Tongue (tissue), 2 donors: ENCODE measurements around the gene LPP. TPM values are rescaled to one million over a fixed set of nuclear protein-coding genes. Genes with fewer than 3 reads are reported as not detected.

Experiments used
- DNase-seq: peaks from one replicate; pipeline ENCODE4 v3.0.0-alpha.2; 2015
- total RNA-seq: library from RNA; depleted of rRNA; stranded (reverse); fragments of >200 nt; gene quantifications from one replicate; pipeline ENCODE4 v1.2.3, GENCODE V29; 2014

The LPP gene
- total RNA-seq, 1 donor from 2014 or later: 59.4 TPM

DNA sequence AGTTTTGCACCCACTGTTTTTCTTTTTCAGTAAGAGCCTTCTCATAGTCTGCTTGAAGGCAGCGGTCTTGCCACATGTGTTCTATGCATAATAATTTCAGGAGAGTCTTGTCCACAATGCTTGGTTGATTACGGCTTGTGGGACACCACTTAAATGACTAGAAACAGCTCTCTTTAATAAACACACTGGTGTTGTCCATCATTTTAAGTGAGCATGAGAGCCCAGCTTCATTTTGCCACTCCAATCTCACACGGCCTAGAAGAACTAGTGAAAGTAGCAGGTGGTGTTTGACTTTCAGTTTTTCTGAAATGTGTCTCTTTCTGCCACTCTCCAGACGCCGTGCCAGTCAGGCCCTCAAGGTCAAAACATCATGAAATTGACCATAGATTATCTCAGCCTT lies 292.1 kb downstream of the LPP start:
- DNase-seq: no peak

DNA sequence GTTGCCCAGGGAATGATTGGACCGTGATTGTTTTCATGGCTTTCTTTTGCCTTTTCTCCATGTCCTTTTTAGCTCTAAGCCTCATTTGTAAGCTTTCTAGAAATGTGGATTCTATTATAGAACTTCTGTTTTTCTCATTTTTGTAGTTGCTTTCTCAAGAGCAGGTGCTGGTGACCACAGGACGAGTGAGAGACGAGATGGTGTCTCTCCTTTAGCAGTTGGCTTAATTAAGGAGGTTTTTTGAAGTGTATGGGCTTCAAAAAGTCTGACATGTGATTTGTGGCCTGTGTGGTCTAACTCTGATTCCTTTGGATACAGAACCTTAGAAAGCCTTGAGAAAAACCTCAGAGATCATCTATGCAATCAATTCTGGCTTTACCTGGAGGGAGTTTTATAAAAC lies 292.8 kb downstream of the LPP start:
- no peak for DNase-seq

DNA sequence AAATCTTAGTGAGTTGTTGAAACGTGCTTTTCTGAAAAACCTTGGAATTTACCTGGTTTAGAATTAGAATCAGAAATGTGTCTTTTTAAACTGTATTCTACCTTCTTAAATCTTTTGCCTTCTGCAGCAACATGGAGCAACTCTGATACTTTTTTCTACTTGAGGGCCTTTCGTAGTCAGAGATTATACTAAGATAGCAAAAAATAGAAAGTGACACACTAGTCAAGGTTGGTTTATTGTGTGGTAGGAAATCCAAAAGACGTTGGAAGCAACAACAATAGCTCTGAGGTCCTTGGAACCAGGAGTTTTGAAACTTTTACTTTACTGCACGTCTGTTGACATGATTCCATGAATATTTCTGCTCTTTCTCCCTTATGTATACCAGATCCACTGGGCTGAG lies 294.9 kb downstream of the LPP start:
- DNase-seq: no peak

DNA sequence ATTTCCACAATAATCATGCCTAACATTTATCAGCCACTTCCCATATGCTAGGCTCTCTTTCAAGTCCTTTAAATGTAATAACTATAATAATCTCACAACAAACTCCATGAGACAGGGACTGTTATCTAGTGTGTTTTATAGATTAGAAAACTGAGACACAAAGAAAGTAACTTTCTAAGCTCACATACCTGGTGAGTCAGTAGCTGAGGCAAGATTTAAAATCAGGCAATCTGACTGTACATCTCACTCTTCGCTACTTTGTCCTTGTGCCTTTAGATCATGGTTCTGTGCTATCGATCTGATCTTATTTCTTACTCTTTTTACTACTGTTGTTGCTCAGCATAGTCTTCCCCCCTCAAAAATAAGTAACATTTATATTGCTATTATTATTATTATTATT lies 295.5 kb downstream of the LPP start:
- DNase-seq: no peak

DNA sequence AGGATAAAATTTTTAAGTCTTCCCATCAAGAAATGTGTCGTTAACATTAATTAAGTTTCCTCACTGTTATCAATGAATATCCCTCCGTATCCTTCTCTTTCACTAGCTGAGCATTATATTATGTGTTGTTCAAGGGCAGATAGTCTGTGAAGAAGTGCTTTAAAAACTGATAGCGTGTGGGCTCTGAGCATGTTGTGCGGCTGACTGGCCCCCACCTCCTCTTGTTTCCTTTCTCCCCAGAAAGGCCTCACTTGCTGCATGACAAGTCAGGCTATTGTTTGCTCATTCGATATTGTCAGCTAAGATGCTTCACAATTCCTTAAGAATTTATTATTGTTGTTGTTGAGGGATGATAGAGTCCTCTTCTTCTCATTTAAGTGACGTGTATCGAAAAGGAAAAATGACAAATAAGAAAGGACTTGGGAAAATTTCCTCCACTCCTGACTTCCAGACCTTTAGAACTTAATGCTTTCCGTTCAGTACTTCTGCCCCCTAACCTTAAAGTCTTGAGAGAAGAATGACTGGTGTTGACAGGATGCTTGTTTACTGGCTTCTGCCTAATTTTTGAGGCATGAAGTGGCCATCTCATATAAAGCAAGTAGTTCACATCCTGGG lies 298.3 kb downstream of the LPP start:
- no peak for DNase-seq

DNA sequence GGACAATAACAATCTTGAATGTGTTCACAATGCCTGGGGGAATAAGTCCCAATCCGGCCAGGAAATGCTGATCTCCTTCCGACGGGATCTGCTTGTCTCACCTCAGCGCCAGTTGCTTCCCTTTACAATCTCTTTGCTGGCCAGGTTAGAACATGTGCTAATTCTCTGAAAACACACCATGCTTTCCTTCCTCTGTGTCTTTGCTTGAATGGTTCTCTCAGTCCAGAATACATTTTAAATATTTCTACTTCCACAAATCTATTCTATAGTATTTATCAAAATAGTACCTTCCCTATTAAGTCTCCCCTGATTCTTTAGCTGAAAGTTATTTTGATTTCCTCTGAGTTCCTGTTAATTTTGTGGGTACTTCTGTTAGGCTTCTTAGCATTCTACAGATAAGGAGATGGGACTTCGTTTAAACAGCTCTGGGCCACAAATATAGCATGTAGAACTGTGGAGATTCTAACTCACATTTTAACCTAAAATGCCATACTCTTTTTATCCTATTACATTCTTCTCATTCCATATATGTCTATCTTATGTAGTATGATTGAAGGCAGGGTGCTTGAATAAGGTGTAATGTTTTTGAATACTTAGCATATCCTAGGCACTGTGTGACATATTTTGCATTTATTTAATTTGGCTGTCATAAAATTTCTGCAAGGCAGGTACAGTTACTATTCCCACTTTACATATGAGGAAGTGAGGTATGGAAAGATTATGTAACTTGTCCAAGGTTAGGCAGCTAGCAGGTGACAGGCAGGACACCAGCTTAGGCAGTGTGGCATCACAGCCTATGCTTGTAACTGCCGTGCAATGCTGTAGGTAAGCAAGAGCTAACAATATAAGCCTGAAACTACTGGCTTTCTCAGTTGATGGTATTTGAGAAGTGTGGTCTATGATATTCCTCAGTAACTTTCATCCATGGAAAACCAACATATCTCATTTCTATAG lies 299.8 kb downstream of the LPP start:
- no peak for DNase-seq

DNA sequence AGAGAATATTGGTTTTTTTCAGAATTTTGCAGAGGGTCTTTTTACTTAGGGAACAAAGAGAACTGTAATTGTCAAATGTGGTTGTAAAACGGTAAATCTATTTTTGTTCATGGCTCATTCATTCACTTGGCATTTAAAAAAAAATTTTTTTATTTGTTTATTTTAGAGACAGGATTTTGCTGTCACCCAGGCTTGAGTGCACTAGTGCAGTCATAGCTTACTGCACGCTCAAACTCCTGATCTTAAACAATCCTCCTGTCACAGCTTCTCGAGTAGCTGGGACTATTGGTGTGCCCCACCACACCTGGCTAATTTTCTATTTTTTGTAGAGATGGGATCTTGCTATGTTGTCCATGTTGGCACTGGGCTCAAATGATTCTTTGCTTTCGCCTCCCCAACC lies 301.8 kb downstream of the LPP start:
- no peak for DNase-seq

DNA sequence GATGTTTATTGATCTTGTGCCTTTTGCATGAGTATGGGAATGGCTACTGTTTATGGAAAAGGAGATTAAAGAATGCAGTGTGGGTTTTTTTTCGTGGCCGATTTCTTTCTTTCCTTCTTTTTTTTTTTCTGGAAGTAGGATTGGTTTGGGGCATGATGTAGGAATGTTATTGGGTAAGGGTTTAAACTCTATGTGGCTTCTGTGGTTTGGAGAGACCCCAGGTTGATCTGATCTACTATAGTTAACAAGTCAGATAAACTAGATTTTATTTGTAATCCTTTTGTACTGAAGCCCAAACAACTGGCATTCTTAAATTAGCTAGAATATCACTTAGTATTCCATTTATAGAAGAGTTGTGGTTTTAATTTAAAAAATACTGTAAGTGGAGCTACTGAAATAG lies 304.8 kb downstream of the LPP start:
- no peak for DNase-seq

DNA sequence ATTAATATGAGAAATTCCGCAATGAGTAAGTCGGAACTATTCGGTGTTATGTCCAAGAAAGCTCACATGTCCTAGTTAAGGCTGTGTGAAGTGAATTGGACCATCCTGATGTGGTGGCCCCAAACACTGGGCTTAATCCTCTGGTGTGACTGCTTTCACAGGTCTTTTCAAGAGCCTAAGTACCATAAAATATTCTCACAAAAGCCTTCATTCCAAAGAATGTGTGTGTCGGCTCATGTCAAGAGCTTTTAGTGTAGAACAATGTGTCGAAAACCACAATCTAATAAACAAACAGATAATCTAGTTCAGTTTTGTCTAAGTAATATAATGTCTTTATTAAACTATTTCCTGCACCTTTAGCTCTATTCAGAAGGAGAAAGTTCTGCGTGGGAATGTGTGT lies 311.4 kb downstream of the LPP start:
- no peak for DNase-seq

DNA sequence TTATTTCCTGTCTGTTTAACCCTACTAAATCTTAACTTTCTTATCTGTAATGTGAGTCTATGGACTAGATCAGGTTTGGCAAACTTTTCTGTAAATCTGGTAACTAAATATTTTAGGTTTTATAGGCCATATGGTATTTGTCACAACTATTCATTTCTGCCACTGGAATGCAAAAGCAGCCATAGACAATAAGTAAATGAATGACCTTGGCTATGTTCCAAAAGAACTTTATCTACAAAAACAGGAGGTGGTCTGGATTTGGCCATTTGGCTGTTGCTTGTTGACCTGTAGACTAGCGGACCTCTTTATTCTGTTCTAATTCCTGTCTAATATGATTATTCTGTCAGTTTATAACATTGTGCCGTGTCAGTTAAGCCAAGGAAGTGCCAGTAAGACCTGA lies 314.2 kb downstream of the LPP start:
- DNase-seq: no peak

DNA sequence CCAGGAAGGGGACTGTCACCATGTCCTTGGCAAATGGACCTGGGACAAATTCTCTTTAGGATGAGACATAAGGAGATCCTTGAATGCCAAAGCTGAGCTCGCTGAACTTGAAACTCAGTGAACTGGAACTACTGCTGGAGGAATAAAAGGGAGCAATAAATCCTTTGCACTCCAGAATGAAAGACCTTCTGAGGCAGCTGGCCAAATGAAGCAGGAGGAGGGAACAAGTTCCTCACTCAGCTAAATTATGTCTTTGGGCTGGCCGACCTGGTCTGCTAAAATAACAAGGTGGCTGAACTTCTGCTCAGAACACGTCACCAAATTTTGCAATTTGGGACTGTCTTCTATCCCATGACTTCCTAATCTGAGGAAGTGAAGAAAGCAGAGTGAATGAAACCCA lies 314.7 kb downstream of the LPP start:
- peak; percentile 17 for DNase-seq

DNA sequence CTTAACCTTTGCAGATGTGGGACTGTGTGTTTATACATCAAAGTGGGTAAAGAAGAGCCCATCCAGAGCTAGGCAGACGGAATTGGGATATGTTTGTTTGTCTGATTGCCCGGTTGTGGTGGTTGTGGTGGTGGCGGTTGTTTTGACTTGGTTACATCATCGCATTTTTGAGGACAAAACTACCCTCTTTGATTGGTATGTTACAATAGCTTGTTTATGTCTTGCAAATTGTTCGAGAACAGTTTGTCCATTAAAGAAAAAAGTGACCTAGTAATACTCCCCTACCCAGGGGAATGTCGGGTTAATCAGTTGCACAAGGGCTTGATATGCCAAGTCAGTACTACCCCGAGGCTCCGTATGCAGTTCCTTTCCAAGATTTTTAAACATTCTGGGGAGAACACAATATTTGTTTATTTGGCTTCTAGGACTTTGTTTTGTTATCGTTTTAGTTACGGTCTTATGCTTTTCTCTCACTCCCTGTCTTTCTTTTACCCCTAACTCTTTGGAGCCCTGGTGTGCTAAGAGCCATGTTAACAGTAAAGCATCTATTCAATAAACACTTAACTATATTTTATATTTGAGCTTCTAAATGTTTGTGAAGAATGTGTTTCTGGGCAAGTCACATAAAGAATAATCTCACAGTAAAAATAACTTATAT lies 315.4 kb downstream of the LPP start:
- no peak for DNase-seq

DNA sequence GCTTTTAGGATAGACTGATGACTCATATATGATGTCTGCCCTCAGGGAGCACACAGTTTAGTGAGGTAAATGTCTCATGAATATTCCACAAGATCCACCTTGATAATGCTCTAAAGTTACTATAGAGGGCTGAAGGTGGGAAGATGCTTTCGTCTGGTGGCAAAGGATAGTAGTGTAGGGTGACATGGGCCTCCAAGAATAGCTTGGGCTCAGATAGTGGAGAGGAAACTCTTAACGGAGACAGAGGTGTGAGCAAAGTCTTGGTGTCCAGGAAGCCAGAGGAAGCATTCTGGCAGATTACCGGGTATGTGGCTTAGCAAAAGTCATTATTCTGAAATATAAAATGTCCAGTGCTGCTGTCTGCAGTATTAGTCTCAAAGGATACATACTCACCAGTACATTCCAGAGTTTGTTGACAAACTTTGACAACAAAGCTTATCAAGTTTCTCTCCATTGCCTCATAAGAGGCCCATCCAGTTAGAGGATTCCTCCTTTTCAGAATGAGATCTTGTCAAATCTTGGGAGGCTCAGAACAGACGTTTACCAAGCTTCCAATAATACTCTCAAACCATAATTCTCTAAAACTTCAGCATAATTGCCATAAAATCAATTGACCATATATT lies 316.7 kb downstream of the LPP start:
- DNase-seq: no peak

DNA sequence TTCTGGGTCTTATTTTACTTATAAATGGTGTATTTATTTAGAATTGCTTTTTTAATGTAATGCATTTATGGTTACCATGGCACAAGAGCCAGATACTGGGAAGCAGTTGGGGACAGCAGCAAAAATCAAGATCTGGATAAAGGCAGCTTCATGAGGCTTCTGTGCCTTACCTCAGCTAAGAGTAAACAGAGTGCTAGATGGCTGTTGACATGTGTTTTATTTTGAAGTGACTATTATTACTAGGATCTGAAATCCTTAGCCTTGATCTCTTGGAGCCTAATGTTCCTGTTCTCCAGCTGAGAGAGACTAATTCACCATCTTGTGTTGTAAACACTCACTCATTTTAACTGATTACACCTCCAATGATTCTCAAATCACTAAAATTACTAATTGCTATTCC lies 317.8 kb downstream of the LPP start:
- DNase-seq: no peak

DNA sequence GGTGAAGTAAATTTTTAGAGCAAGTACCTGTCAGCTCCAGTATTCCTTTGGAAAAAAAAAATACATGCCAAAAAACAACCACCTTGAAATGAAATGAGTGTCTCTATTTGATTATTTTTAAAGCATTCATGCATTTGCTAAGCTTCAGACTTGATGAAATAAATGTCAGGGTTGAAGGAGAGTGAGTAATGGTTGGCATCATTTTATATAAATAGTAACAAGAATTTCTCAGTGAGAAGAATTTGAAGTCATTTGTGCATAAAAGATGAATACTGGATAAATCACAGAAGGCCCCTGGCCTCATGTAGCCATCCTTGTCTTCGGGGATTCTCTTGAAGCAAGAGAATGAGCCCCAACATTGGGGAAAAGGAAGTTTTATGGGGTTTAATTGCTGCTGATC lies 318.4 kb downstream of the LPP start:
- peak; percentile 17 for DNase-seq

DNA sequence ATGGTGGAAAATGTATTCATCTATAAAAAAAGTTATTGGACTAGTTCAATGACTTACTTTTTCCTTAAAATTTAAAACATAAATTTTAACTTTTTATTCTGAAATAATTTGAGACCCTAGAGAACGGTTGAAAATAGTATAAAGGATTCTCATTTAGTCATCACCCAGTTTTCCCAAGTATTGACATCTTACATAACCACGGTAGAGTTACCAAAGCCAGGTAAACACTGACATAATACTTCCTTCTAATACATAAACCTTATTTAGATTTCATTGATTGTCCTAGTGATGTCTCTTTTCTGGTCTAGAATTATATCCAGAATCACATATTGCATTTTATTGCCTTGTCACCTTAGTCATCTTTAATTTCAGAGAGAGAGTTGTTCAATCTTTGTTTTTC lies 319.1 kb downstream of the LPP start:
- DNase-seq: no peak

DNA sequence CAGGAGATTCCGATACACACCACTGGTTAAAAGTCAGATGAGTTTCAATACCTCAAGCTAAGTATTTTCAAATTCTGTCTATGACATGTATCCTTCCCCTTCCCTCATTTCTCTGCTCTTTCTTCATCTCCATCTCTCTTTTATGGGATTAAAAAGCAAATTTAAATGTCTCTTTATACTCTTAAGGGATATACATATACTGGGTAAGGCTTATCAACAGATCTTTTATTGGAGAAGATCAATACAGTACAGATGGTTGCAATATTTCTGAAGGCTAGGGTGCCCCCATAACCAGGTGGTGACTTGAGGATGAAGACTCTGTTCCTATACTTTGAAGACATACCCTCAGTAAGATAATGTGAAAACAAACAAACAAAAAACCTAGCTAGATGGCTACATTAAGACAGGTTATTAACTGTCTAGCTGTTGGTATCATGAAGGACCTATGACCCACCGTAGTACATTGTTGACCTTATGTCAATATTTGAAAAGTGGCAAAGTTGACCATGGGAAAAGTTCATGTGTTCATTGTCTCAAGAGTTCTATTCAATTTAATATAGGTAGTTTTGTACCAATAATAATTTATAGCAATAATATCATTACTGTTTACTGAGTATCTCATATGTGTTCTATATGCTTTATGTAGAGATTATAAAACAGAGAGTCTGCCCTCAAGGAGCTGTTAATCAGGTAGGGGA lies 319.8 kb downstream of the LPP start:
- no peak for DNase-seq

DNA sequence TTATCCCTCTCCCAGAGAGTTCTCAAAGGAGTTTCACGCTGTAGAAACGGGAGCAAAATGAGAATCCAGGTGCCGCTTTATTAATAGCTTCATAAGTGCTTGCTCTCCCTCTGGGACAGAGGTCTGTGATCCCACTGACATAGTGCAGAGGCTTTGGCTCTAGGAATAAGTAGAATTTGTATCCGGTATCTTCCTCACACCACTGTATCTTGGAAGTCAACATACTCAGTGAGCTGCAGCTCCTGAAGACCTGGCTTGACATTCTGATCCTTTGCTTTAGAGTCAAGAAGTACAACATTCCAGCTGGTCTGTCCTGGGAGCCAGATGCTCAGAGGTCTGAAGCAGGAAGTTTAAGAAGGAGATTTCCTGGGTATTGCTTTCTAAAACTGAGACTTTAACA lies 323.0 kb downstream of the LPP start:
- no peak for DNase-seq

DNA sequence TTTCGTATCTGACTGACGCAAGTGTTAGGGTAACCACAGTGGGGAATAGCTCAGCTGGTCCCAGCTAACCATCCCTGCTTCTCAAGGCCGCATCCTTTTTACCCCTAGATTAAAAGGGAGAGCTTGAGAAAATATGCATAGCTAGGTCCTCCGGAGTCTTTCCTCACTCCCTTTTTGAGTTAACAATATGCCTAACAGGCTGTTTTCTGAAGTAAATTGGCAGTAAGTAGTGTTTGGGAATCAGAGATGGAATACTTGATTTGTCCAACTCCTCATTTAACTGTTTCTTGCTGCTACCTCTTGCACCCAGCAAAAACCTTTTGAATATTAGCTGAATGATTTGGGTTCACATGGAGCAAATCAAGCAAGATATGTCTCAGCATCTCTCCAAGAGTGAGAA lies 326.1 kb downstream of the LPP start:
- no peak for DNase-seq

DNA sequence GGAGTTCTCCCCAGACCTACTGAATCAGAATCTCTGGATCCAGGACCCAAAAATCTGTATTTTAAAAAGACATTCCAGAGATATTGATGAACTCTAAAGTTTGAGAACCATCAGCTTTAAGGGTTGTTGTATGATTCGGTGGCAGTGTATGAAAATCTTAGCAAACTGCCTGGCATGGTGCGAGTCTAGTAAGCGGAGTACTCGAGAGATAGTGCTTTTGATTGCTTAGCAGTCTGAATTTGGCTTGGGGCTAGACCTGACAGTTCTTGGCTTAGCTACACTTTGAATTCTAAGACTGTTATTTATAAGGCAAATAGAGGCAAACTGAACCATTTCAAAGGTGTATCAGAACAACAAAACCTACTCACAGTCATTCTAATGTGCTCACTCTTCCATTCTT lies 329.0 kb downstream of the LPP start:
- no peak for DNase-seq

DNA sequence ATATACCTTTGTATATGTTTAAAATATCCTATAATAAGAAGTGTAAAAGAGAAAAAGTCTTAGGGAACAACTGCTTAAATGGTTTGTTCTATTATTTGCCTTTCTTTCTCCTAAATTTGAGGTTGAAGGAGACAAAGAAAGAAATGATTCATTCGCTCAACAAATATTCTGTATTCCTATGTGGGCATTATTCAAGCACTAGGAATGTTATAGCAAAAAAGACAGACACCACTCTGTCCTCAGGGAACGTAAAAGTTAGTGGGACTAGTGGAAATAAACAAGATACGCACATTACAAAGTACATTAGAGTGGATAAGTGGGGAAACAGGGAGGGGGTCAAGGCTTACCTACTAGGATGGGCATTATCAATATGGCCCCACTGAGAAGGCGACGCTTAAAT lies 332.2 kb downstream of the LPP start:
- no peak for DNase-seq

DNA sequence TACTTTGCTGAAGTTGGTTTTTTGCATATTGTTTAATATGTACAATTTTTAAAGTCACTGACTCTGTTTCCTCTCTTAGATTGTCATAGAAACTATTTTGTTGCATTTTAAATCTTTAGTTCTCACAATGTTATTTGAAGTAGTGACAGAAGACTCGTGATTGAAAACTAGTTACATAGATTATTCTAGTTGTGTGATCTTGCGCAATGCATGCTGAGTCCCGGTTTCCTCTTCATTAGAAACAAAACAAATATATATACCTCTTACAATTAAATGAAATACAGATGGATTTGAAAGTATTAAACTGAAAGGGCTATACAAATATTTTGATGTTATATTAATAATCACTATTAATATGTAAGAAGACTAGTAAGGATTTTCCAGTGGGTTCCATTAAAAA lies 333.0 kb downstream of the LPP start:
- DNase-seq: no peak
